IPS DF 4.7 (cell line): ENCODE data around the gene NCOA1.
A peak's percentile ranks its signal among the peaks of the same experiment; 100 is the strongest.
"Not testable (repeated sequence)": the region's sequence is repeated elsewhere in the genome, so short reads cannot be mapped to it uniquely, and the experiment has no call there.

ENCODE experiments used
- DNase-seq: peaks from one replicate; pipeline ENCODE4 v3.0.0-alpha.2; 2013; ENCODE audit warnings: low spot score; ENCODE audit errors: extremely low read depth

NCOA1 gene

GRCh38 chr2:24576146-24576545, 85.1 kb downstream of the NCOA1 start:
- DNase-seq = no peak

- DNase-seq = no peak
Observed at GRCh38 chr2:24576617-24577016, 85.6 kb downstream of the NCOA1 start.

GRCh38 chr2:24577481-24577880, 86.4 kb downstream of the NCOA1 start:
- no peak for DNase-seq

DNA sequence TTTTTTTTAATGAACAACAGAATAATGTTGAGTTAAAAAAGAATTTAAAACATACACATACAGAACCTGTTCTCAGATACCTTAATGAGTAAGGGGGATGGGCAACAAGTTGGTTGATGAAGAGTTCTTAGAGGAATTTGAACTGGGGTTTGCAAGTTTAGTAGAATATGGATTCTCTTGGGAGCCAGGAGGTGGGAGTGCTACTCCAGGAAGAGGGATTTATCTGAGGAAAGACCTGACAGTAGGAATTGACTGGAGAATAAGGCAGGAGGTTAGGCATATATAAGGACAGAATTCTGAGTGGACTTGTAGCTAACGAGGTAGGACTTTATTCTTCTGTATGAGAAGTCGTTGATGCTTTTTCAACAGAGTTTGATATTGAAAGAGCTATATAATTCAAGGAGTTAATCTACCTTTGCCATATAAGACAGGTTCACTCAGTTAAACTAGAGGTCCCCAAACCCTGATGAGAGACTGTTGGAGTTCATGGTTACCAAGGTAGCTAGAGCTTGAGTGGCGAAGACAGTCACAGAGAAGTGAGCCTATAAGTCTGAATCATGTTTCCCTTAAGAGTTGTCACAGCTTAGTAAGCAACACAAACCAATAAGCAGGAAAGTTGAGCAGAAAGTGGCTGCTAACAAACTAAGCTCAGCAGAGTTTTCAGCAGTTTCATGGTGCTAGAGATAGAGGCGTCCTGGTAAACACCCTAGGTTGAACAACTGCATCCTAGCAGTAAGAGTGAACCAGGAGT, 88.2 kb downstream of the NCOA1 start:
- no peak for DNase-seq

DNA sequence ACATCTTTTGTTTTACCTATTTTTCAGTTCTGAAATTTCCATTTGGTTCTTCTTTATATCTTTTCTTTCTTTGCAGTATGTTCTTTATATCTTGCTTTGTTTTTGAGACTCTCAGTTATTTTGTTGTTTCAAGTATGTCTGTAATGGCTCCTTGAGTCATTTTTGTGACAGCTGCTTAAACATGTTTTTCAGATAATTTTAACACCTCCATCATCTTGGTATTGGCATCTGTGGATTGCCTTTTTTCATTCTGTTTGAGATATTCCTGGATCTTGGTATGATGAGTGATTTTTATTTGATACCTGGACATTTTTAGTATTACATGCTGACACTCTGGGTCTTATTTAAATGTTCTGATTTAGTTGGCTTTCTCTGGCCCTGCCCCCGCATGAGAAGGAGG, 89.5 kb downstream of the NCOA1 start:
- no peak for DNase-seq

- not testable (repeated sequence) for DNase-seq
Observed at GRCh38 chr2:24581971-24582370, 90.9 kb downstream of the NCOA1 start.

DNA sequence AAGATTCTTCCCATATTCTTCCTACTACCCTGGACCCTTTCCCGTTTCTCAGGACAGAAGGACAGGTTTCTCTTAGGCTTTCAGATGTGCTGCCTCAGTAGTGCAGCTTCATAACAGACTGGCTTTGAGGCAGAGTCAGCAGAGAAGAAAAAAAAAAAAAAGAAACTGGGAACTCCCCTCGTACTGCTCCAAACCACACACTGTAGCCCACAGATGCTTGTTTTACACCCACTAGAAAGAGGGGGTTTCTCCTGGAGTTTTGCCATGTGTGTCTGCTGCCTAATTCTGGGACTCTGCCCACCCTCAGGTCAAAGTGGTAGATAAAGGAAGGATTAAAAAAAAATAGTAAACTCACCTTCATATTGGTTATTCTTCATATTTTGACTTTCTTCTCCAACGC, 95.9 kb downstream of the NCOA1 start:
- no peak for DNase-seq

DNA sequence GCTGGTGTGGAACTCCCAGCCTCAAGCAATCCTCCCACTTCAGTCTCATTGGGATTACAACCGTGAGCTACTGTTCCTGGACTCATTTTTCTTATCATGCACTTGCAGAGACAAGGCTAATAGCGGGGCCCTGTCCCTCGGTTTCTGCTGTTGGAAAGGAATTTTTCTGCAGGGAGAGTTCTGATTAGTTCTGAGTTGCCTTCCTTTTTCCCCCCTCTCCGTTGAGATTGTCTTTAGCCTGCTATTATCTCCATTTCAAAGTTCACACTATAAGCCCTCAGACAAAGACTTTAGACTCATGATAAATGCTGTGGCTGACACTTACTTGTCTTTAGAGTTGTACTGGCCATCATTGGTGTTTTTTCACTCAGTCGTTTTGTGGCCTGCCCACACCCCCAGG, 97.2 kb downstream of the NCOA1 start:
- DNase-seq = no peak

DNA sequence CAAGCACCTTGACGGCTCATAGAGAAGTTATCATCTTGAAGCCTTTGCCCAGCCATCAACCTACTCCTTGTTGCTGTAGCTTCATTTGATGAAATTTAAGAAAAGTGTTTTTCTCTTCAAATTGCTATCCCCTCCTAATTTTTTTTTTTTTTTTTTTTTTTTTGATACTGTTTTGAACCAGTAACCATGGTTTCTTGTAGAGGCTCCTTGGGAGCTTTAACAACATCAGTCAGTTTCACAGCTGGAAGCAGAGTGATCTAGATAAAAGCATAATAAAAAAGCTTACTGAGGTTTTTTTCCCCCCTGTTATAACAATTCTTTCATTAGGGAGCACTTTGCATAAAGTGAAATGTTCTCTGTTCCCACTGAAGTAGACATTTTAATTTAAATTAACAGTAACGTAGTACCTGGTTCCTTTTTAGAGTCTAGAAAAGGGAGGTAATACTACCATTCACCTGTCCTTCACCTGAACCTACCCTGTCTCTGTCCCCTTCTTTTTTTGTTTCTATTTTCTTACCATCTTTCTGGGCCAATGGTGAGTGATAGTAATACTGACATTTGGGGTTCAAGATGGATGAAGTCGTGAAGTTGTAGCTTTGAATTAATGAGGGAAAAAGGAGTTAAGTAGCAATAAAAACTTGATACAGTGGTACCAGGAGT, 101.5 kb downstream of the NCOA1 start:
- no peak for DNase-seq

GRCh38 chr2:24594283-24594682, 103.2 kb downstream of the NCOA1 start:
- DNase-seq = no peak

GRCh38 chr2:24597181-24597870, 106.3 kb downstream of the NCOA1 start:
- DNase-seq = no peak

DNA sequence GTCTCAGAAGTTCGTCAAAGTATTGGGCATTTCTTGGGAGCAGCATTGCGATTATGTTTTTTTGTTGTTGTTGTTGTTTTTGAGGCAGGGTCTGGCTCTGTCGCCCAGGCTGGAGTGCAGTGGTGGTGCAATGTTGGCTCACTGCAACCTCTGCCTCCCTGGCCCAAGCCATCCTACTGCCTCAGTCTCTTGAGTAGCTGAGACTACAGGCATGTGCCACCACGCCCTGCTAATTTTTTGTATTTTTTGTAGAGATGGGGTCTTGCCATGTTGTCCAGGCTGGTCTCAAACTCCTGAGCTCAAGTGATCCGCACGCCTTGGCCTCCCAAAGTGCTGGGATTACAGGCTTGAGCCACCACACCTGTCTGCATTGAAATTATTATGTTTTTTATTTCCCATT, 109.1 kb downstream of the NCOA1 start:
- DNase-seq = not testable (repeated sequence)

- no peak for DNase-seq
Observed at GRCh38 chr2:24611631-24612030, 120.6 kb downstream of the NCOA1 start.

- peak; percentile 76 for DNase-seq
Observed at GRCh38 chr2:24613154-24613814, 122.2 kb downstream of the NCOA1 start.

DNA sequence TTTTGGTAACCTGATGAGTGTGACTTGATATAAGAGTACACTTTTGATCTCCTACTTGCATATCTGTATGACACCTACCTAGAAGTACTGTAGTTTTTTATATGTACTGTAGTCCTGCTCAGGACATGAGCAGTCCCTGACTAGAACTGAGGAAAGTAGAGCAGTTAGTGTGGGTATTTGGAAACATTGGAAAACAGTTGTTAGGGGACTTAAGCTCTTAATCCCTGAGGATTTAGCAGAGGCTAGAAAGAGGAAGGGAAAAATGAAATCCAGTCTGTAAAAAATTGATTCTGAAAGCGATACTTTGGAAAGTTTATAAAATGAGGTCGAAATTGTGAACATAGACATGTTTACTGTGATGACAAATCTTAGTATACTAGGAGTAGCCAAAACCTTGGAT, 125.6 kb downstream of the NCOA1 start:
- DNase-seq = no peak

DNA sequence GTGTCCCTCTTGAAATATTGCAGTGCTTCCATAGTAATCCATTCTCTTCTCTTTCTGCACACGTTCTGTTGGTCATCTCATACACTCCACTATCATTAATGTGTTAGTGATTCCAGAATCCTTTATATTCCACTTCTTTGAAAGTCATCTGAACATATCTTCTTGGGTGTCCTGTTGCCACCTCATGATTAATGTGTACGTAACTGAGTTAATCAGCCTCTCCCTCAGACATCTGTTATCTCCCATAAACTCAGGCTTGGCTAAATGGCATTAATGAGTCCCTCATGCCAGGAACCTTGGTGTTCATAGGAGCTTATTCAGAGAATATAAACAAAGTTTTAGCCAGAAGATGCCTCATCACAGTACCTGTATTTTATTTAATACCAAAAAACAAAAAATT, 126.4 kb downstream of the NCOA1 start:
- no peak for DNase-seq

GRCh38 chr2:24618144-24618543, 127.1 kb downstream of the NCOA1 start:
- DNase-seq = no peak

DNA sequence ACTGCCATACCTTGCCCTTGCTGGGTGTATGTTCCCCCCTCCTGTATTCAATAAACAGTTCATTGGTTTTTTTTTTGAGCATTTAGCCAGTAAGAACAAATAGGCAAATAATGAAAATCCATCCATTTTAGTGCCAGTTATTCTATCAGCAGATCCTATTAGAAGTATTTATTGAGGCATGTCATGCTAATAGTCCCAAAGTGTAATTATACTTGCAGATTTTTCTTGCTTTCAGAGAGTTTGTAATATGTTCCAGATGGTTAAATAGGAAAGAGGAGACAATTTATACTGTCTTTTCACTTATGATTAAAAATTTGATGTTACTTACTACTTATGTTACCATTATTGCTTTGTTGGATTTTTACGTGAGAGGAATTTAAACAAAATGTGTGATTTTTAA, 127.6 kb downstream of the NCOA1 start:
- no peak for DNase-seq

- no peak for DNase-seq
Observed at GRCh38 chr2:24620936-24621335, 129.9 kb downstream of the NCOA1 start.

DNA sequence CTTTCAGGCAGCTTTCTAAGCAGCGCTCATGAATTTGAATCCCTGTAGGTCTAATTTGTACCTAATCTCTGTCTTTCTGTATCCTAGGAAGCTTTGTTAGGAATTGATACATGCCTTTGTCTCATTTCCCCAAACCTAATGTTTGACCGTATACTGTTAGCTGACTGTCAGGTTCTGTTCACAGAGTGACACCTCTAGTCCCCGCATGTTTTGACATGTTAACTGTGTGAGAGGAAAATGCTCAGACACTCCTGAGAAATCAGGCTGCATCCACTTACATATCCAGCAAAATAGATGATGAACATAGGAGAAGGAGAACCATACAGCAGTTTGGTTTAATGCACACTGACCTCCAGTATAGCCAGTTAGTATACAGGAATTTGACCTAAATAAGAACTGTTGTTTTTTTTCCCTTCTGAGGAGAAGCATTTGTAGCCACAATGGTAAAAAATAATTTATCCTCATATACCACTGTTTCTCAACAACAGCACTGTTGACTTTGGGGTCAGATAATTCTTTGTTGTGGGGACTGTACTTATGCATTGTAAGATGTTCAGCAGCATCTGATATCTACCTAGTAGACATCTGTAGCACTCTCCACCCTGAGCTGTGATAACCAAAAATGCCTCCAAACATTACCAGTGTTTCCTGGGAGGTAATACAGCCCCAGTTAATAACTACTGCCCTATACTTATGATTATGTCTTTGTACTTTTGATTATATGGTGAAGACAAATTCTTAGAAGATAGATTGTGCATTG, 130.9 kb downstream of the NCOA1 start:
- no peak for DNase-seq

- DNase-seq = no peak
Observed at GRCh38 chr2:24623535-24623934, 132.5 kb downstream of the NCOA1 start.
